Middle frontal gyrus (tissue), 1 donor: ENCODE measurements around the gene FAHD2A.
"Not testable (repeated sequence)": the region's sequence is repeated elsewhere in the genome, so short reads cannot be mapped to it uniquely, and the experiment has no call there.

Experiments used
- DNase-seq: peaks from one replicate; pipeline ENCODE4 v3.0.0-alpha.2; 2015; ENCODE audit warnings: low spot score; ENCODE audit errors: extremely low spot score

FAHD2A gene

DNA sequence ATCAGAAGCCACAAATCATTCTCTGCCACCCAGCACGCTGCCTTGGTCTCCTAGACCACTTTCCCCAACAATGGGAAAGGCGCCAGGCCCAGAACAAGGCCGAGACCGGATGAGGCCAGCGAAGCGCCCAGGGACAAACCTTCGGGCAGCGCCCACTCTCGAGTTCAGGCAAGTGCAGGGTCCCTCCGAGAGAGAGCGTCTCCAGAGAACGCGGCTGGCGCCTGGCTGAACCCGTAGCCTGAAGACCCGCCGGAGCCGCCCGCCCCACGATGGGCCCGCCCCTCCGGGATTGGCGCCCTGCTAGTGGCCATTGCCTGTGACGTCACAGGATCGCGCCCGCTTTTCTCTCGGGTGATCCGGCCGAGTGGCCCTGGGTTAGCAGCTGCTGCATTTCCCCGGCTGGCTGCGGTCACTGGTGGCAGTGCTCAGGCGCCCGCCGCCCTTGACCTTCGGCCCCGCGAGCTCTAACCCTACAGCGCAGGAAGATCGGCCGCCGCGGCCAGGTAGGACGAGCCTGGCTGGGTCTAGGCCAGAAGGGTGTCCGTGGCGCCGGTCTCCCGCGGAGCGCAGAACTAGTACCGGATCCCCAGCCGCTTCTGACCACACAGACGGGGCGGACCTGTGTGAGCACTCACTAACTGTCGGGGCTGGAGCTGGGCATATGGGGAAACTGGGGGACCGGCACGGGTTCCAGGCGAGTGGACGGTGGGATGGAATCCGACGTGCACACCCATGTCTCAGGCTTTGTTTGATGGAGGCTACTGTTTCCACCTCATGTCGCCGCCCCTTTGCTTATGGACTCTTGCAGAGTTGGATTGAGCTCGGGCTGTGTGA lies at the start of gene FAHD2A:
TSS of gene FAHD2A (plus strand) at position 339 of the 834 bp plus-strand sequence. CDS start 2,851 bp downstream, outside the sequence.
- peak; percentile 87 for DNase-seq

GRCh38 chr2:95353055-95353575 lies 49.4 kb upstream of the FAHD2A start:
- no peak for DNase-seq

DNA sequence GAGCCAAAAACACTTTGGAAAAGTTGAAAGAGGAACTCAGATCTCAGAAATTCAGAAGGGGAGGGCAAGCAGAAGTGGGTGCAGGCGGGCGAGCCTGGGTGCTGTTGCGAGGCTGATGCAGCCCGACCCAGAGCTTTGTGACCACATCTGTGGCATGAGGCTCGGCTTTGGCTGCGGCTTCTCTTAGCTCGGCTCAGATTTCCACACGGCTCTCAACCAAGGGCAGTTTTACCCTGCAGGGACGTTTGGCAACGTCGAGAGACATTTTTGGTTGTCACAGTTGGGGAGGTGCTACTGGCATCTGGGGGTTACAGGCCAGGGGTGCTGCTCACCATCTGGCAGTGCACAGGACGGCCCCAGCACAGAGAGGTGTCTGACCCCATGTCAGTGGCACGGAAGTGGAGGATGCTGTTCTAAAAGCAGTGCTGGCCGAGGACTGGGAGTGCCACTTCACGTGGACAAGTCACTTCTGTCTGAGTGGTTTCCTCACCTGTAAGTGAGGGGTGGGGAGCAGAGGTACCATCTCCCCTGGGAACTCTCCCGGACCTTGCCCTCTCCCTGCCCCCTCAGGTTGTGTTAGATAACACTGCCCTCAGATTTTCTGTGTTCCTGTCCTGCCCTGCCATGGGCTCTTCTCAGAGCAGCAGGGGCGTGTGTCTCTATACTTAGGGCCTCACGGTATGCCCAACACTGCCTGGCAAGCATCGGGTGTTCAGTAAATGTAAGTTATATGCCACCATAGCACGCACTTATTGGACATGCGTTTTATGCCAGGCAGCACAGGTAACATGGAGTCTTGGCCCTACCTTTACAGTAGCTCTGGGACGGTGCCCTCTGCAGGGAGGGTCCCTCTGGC lies 48.7 kb upstream of the FAHD2A start:
- DNase-seq: no peak

GRCh38 chr2:95354469-95354901 lies 48.0 kb upstream of the FAHD2A start:
- no peak for DNase-seq

DNA sequence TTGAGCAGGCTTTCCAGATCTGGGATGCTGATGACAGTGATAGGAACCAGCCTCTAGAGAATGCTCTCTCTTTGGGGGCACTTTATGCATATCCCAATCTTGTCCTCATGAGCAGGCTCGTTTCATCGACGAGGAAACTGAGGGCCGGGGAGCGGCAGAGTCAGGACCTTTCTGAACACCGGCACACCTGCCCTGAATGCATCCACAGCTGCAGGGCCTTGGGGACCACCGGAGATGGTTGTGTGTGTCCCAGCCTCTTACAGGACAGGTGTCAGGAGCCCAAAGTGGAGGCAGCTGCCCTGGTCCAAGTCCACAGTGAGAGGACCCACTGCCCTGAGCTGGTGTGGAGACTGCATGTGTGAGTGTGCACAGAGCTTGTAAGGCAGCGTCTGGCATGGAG lies 47.6 kb upstream of the FAHD2A start:
- DNase-seq: no peak

DNA sequence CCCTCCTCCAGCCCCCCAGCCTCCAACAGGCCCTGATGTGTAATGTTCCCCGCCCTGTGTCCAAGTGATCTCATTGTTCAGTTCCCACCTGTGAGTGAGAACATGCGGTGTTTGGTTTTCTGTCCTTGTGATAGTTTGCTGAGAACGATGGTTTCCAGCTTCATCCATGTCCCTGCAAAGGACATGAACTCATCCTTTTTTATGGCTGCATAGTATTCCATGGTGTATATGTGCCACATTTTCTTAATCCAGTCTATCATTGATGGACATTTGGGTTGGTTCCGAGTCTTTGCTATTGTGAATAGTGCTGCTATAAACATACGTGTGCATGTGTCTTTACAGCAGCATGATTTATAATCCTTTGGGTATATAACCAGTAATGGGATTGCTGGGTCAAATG lies 47.0 kb upstream of the FAHD2A start:
- not testable (repeated sequence) for DNase-seq

DNA sequence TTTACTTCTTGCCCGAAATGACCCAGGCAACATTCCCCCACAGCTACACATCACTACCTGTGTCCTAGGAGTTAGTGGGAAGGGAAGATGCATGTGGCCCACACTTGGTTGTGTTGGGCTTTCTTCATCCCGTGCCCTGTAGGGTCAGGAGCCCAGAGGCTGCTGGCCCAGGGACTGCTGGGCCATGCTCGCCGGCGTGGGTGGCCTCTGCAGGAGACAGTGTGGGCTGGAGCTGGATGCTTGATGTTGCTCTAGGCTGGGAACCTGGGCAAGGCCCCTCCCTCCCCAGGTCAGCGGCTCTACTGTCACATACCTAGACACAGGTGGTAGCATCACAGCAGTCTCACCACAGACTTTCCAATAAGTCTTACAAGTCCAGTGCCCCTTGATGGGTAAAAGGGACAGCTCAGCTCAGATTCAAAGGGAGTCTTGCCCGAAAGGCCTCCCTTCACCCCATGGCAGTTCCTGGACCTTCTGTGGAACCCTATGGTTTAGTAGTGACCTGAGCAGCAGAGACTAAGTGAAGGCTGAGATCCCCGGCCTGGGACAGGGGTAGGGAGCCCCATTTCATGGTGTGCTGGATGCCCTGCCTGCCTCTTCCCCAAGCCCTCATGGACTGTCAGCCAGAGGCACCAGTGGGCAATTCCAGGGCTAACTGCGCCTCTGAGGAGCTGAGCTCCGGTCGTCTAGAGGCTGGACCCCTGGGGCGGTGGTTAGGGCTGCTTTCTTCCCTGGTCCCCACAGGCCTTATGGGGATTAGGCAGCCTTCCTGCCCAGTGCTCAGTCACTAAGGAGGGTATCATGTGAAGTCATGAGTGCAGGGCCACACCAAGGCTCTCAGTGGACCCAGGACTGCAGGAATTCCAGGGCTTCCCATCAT lies 45.4 kb upstream of the FAHD2A start:
- DNase-seq: no peak

DNA sequence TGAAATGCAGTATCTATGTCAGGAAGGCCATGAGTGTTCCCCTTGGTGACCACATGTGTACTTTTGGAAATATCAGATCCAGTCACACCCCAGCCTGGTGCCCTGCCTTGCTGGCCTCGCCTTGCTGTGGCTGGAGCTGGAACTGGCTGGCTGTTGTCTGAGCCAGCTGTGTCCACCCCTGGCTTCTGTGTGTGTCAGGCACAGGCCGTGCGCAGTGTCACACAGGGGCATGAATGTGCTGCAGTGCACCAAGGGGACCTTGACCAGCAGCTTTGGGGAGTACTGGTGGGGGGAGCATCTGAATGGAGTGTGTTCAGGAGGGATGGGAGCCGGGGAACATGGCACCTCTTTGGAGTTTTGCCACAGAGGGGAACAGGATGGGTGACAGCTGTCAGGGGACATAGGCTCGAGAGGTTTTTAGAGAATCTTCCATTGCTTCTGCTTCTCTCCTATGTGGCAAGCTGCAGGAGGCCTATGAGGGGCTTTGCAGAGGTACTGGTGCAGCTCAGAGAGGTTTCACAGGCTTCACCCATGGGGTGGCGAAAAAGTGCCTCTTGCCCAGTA lies 44.7 kb upstream of the FAHD2A start:
- DNase-seq: no peak

- no peak for DNase-seq
Measured at GRCh38 chr2:95359031-95359430, 43.5 kb upstream of the FAHD2A start.

DNA sequence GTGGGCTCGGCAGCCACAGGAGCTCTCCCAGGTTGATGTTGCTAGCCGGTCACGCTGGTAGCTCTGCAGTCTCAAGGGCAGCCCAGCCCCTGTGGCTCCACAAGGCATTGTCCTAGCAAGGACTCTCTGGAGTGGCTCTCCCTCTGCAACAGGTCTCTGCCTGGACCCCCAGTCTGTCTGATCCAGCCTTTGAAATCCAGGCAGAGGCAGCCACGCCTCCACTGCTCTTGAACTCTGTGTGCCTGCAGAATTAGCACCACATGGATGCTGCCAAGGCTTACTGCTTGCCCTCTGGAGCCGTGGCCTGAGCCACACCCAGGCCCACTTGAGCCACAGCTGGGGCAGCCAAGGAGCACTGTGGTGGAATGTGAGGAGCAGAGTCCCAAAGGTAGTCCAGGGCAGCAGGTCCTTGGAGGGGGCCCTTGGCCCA lies 43.0 kb upstream of the FAHD2A start:
- DNase-seq: no peak

- DNase-seq: no peak
Measured at GRCh38 chr2:95361216-95361980, 41.1 kb upstream of the FAHD2A start.

GRCh38 chr2:95362486-95362885 lies 40.0 kb upstream of the FAHD2A start:
- DNase-seq: no peak

- DNase-seq: no peak
Measured at GRCh38 chr2:95366514-95366913, 36.0 kb upstream of the FAHD2A start.

DNA sequence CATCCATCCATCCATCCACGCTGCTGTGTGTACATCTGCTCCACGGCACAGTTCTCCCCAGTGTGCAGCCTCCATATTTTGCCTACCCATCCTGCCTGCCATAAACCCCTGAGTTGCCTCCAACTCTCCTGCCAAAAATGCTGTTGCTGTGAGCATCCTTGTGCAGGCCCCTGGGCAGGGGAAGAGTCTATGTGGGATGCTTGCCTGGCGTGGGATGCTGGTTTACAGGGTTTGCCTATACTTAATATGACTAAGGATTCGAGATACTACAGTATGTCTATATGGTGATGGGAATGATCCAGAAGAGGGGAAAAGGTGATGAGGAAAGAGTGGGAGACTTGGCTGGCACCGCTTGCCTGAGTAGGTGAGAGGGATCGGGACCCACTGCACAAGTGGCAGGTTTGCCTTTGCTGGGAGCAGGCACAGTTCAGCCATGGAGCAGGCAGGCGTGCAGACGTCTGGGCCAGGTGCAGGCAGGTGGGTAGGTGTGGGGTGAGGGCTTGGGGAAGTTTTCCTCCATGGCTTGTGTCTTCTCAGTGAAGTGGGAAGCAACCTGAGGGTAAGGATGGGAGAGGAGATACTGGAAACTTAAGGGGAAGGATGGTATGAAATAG lies 30.2 kb upstream of the FAHD2A start:
- DNase-seq: no peak

DNA sequence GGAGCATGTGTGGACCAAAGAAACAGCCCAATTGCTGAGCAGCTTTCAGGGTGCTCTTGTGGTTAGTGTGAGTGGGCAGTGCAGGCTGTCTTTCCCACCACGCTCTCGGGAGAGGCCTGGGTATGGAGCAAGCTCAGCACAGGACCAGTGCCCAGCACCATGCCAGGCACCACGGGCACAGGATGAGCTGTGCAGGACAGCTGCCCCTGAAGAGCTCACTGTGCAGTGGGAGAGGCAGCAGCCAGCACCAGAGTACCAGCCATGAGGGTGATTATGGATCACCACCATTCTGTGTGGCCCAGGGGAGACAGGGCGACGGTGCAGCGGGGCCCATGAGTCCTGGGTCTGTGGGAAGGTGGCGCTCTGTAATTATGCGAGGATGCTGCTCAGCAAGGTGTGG lies 29.7 kb upstream of the FAHD2A start:
- DNase-seq: no peak

DNA sequence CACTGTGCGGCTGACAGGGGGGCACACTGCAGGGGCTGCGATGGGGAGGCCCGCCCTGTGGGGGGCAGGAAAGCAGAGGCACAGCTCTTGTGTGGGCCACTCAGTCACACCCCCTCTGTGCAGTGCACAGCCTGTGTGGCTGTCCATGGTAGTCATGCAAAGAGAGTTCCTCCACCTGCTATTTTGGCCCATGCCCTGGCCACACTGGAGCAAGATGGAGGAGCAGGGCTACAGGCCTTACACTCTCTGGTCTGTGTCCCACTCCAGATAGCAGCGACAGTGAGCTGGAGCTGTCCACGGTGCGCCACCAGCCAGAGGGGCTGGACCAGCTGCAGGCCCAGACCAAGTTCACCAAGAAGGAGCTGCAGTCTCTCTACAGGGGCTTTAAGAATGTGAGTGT lies 28.5 kb upstream of the FAHD2A start:
- DNase-seq: no peak

- no peak for DNase-seq
Measured at GRCh38 chr2:95374451-95374920, 28.0 kb upstream of the FAHD2A start.

- DNase-seq: no peak
Measured at GRCh38 chr2:95374921-95375471, 27.5 kb upstream of the FAHD2A start.

GRCh38 chr2:95375532-95376150 lies 26.9 kb upstream of the FAHD2A start:
- DNase-seq: no peak
